ENCODE measurements around the gene CUL1. TPM values are rescaled to one million over a fixed set of nuclear protein-coding genes. Genes with fewer than 3 reads are reported as not detected.
A peak's percentile ranks its signal among the peaks of the same experiment; 100 is the strongest.

The CUL1 gene
- total and polyA plus RNA-seq, 5 donors from 2014 or later: 41.4 to 56.9 (median 47.7) TPM

GRCh38 chr7:148719753-148720152, 21.1 kb downstream of the CUL1 start:
- Mint-ChIP-seq H3K9me3 (no peaks in the 10 kb centered on the region), H3K27ac (peak overlapping the region in 1 of 3 donors; percentile 66), H3K4me3 (no peak overlapping the region), H3K4me1 (peaks cover 46 to 97% (median 76%) of the 10 kb centered on the region in 4 donors), H3K27me3 (no peaks in the 10 kb centered on the region), H3K36me3 (peaks cover 20% of the 10 kb centered on the region)
- H3K27ac ChIP-seq (ENCODE audit: insufficient read depth, low read length, poor library complexity, severe bottlenecking): no peak overlapping the region
- ATAC-seq (ENCODE audit: low read depth in 2 of 2) (no peak), DNase-seq (no peak)
- peaks cover 2% of the 10 kb centered on the region for H3K36me3 ChIP-seq (ENCODE audit: control insufficient read depth, insufficient read depth, low read length)
- H3K27me3 ChIP-seq (ENCODE audit: control insufficient read depth, insufficient read depth, low read length): no peaks in the 10 kb centered on the region
- H3K4me1 ChIP-seq (ENCODE audit: control insufficient read depth, insufficient read depth, low read length, poor library complexity, severe bottlenecking): peaks cover 22% of the 10 kb centered on the region
- H3K9me3 ChIP-seq (ENCODE audit: control insufficient read depth in 2 of 2, low read length in 2 of 2): no peaks in the 10 kb centered on the region
- peak overlapping the region; percentile 7 for H3K4me3 ChIP-seq (ENCODE audit: low read depth, low read length)

GRCh38 chr7:148720472-148720871, 21.8 kb downstream of the CUL1 start:
- no peak for ATAC-seq (ENCODE audit: low read depth in 2 of 2)
- Mint-ChIP-seq H3K27me3 (no peaks in the 10 kb centered on the region), H3K4me1 (peaks cover 44 to 97% (median 79%) of the 10 kb centered on the region in 4 donors), H3K36me3 (peaks cover 20% of the 10 kb centered on the region), H3K9me3 (no peaks in the 10 kb centered on the region), H3K4me3 (peak overlapping the region in 2 of 4 donors; percentile 27 to 54), H3K27ac (peak overlapping the region in 1 of 3 donors; percentile 66)
- Histone ChIP-seq H3K4me1 (ENCODE audit: control insufficient read depth, insufficient read depth, low read length, poor library complexity, severe bottlenecking) (peaks cover 29% of the 10 kb centered on the region), H3K4me3 (ENCODE audit: low read depth, low read length) (peak overlapping the region; percentile 1), H3K27me3 (ENCODE audit: control insufficient read depth, insufficient read depth, low read length) (no peaks in the 10 kb centered on the region), H3K9me3 (ENCODE audit: control insufficient read depth in 2 of 2, low read length in 2 of 2) (no peaks in the 10 kb centered on the region), H3K27ac (ENCODE audit: insufficient read depth, low read length, poor library complexity, severe bottlenecking) (no peak overlapping the region), H3K36me3 (ENCODE audit: control insufficient read depth, insufficient read depth, low read length) (no peaks in the 10 kb centered on the region)
- no peak for DNase-seq

- peak overlapping the region; percentile 1 for H3K4me3 ChIP-seq (ENCODE audit: low read depth, low read length)
These were observed 22.7 kb downstream of the CUL1 start for GRCh38 chr7:148721390-148721789.

GRCh38 chr7:148722340-148723165, 23.9 kb downstream of the CUL1 start:
- no peak overlapping the region for H3K27ac ChIP-seq (ENCODE audit: insufficient read depth, low read length, poor library complexity, severe bottlenecking)
- H3K9me3 ChIP-seq (ENCODE audit: control insufficient read depth in 2 of 2, low read length in 2 of 2): no peaks in the 10 kb centered on the region
- H3K9me3 Mint-ChIP-seq: no peaks in the 10 kb centered on the region
- H3K4me3 ChIP-seq (ENCODE audit: low read depth, low read length): no peak overlapping the region
- H3K36me3 Mint-ChIP-seq: peaks cover 13% of the 10 kb centered on the region
- H3K27ac Mint-ChIP-seq: peak overlapping the region; percentile 18 to 42 (median 27)
- no peak for DNase-seq
- H3K36me3 ChIP-seq (ENCODE audit: control insufficient read depth, insufficient read depth, low read length): no peaks in the 10 kb centered on the region
- H3K4me1 Mint-ChIP-seq: peaks cover 46 to 96% (median 85%) of the 10 kb centered on the region in 4 donors
- peak in 1 of 2 donors; percentile 37 for ATAC-seq (ENCODE audit: low read depth in 2 of 2)
- peaks cover 39% of the 10 kb centered on the region for H3K4me1 ChIP-seq (ENCODE audit: control insufficient read depth, insufficient read depth, low read length, poor library complexity, severe bottlenecking)
- no peaks in the 10 kb centered on the region for H3K27me3 ChIP-seq (ENCODE audit: control insufficient read depth, insufficient read depth, low read length)
- no peaks in the 10 kb centered on the region for H3K27me3 Mint-ChIP-seq
- H3K4me3 Mint-ChIP-seq: peak overlapping the region in 3 of 4 donors; percentile 20 to 49 (median 36)

More at GRCh38 chr7:148721390-148721789, 22.7 kb downstream of the CUL1 start:
- Mint-ChIP-seq H3K4me1 (peaks cover 47 to 99% (median 82%) of the 10 kb centered on the region in 4 donors), H3K27me3 (no peaks in the 10 kb centered on the region), H3K4me3 (no peak overlapping the region), H3K9me3 (no peaks in the 10 kb centered on the region), H3K36me3 (peaks cover 18% of the 10 kb centered on the region), H3K27ac (peak overlapping the region in 2 of 3 donors; percentile 18 to 70)
- DNase-seq (no peak), ATAC-seq (ENCODE audit: low read depth in 2 of 2) (no peak)
- Histone ChIP-seq H3K27me3 (ENCODE audit: control insufficient read depth, insufficient read depth, low read length) (no peaks in the 10 kb centered on the region), H3K9me3 (ENCODE audit: control insufficient read depth in 2 of 2, low read length in 2 of 2) (no peaks in the 10 kb centered on the region), H3K36me3 (ENCODE audit: control insufficient read depth, insufficient read depth, low read length) (no peaks in the 10 kb centered on the region), H3K4me1 (ENCODE audit: control insufficient read depth, insufficient read depth, low read length, poor library complexity, severe bottlenecking) (peaks cover 36% of the 10 kb centered on the region), H3K27ac (ENCODE audit: insufficient read depth, low read length, poor library complexity, severe bottlenecking) (no peak overlapping the region)

- no peak overlapping the region for H3K27ac ChIP-seq (ENCODE audit: insufficient read depth, low read length, poor library complexity, severe bottlenecking)
- H3K4me1 Mint-ChIP-seq: peaks cover 48 to 96% (median 86%) of the 10 kb centered on the region in 4 donors
- no peaks in the 10 kb centered on the region for H3K27me3 ChIP-seq (ENCODE audit: control insufficient read depth, insufficient read depth, low read length)
- no peaks in the 10 kb centered on the region for H3K9me3 Mint-ChIP-seq
- no peak overlapping the region for H3K4me3 ChIP-seq (ENCODE audit: low read depth, low read length)
- ATAC-seq (ENCODE audit: low read depth in 2 of 2) (no peak), DNase-seq (no peak)
- H3K27me3 Mint-ChIP-seq: no peaks in the 10 kb centered on the region
- H3K4me1 ChIP-seq (ENCODE audit: control insufficient read depth, insufficient read depth, low read length, poor library complexity, severe bottlenecking): peaks cover 42% of the 10 kb centered on the region
- peaks cover 10% of the 10 kb centered on the region for H3K36me3 Mint-ChIP-seq
- peak overlapping the region in 2 of 4 donors; percentile 13 to 18 for H3K4me3 Mint-ChIP-seq
- no peaks in the 10 kb centered on the region for H3K9me3 ChIP-seq (ENCODE audit: control insufficient read depth in 2 of 2, low read length in 2 of 2)
- H3K27ac Mint-ChIP-seq: peak overlapping the region in 2 of 3 donors; percentile 27 to 42
- H3K36me3 ChIP-seq (ENCODE audit: control insufficient read depth, insufficient read depth, low read length): no peaks in the 10 kb centered on the region
These were observed 24.5 kb downstream of the CUL1 start for GRCh38 chr7:148723166-148723559.

GRCh38 chr7:148723846-148724245, 25.1 kb downstream of the CUL1 start:
- Histone ChIP-seq H3K9me3 (ENCODE audit: control insufficient read depth in 2 of 2, low read length in 2 of 2) (no peaks in the 10 kb centered on the region), H3K36me3 (ENCODE audit: control insufficient read depth, insufficient read depth, low read length) (no peaks in the 10 kb centered on the region), H3K4me1 (ENCODE audit: control insufficient read depth, insufficient read depth, low read length, poor library complexity, severe bottlenecking) (peaks cover 42% of the 10 kb centered on the region), H3K27me3 (ENCODE audit: control insufficient read depth, insufficient read depth, low read length) (no peaks in the 10 kb centered on the region), H3K4me3 (ENCODE audit: low read depth, low read length) (no peak overlapping the region), H3K27ac (ENCODE audit: insufficient read depth, low read length, poor library complexity, severe bottlenecking) (no peak overlapping the region)
- DNase-seq (no peak), ATAC-seq (ENCODE audit: low read depth in 2 of 2) (no peak)
- Mint-ChIP-seq H3K27me3 (no peaks in the 10 kb centered on the region), H3K4me3 (no peak overlapping the region), H3K4me1 (peaks cover 44 to 93% (median 84%) of the 10 kb centered on the region in 4 donors), H3K27ac (no peak overlapping the region), H3K36me3 (peaks cover 5% of the 10 kb centered on the region), H3K9me3 (no peaks in the 10 kb centered on the region)

GRCh38 chr7:148726385-148726784, 27.7 kb downstream of the CUL1 start:
- Histone ChIP-seq H3K4me1 (ENCODE audit: control insufficient read depth, insufficient read depth, low read length, poor library complexity, severe bottlenecking) (peaks cover 42% of the 10 kb centered on the region), H3K36me3 (ENCODE audit: control insufficient read depth, insufficient read depth, low read length) (peaks cover 17% of the 10 kb centered on the region), H3K27ac (ENCODE audit: insufficient read depth, low read length, poor library complexity, severe bottlenecking) (no peak overlapping the region), H3K9me3 (ENCODE audit: control insufficient read depth in 2 of 2, low read length in 2 of 2) (no peaks in the 10 kb centered on the region), H3K4me3 (ENCODE audit: low read depth, low read length) (peak overlapping the region; percentile 38), H3K27me3 (ENCODE audit: control insufficient read depth, insufficient read depth, low read length) (no peaks in the 10 kb centered on the region)
- no peak for ATAC-seq (ENCODE audit: low read depth in 2 of 2)
- peaks cover 5% of the 10 kb centered on the region for H3K36me3 Mint-ChIP-seq
- H3K27me3 Mint-ChIP-seq: no peaks in the 10 kb centered on the region
- peaks cover 49 to 81% (median 73%) of the 10 kb centered on the region in 4 donors for H3K4me1 Mint-ChIP-seq
- peak overlapping the region in 2 of 3 donors; percentile 16 to 61 for H3K27ac Mint-ChIP-seq
- H3K4me3 Mint-ChIP-seq: peak overlapping the region in 1 of 4 donors; percentile 0
- no peaks in the 10 kb centered on the region for H3K9me3 Mint-ChIP-seq
- DNase-seq: peak in 1 of 3 donors; percentile 41

All from CD4-positive, CD25-positive, alpha-beta regulatory T cell (primary cell).